GM21390 (cell line): ENCODE results near the gene SULT6B1.

ENCODE experiments used
- ATAC-seq: cut with Tn5 transposase; IDR thresholded peaks from one replicate; pipeline ENCODE4 v1.9.1; 2021; ENCODE audit not compliant: unreplicated experiment

Gene SULT6B1

DNA sequence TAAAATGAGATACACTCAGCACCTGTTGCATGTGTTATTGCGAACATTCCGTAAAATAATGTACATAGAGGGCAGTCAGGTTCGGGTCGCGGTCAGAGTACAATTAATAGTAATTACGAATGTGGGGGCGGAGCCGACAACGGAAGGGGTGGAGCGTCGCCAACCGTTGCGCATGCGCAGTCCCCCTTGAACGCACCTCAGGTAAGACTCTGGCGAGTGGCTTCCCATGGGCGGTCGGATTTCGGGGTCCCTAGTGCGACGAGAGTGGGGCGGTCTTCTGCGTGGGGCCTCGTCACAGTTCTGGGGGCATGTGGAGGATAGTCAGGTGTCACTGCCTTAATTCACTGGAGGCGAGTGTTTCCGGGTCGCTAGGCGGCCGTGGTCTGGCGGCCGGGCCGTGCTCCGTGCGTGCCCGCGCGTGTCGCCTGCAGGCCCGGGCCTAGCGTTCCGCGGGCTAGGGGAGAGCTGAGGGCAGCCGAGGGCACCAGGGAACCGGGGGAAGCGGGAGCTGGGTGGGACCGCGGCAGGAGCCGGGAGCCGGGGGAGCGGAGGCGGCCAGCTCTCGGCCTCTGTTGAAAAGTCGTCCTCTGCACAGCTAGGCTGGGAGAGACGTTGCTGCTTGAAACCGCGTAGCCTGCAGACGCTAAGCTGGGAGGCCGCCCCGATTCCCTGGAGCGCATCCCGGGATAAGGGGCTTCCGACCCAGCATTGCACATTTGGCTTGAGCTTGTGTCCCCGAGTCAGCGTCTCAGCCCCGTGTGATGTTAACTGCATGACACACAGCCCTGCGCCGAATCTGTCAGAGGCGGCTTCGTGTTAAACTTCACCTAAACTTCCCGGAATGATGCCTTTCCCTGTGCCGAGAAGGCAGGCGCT, 8.1 kb upstream of the SULT6B1 start, which contains the start of gene CEBPZOS:
CEBPZOS (plus strand) TSS at position 177 of the 876 bp plus-strand sequence. CDS start 3,209 bp downstream, outside the sequence.
- peak; percentile 78 for ATAC-seq

DNA sequence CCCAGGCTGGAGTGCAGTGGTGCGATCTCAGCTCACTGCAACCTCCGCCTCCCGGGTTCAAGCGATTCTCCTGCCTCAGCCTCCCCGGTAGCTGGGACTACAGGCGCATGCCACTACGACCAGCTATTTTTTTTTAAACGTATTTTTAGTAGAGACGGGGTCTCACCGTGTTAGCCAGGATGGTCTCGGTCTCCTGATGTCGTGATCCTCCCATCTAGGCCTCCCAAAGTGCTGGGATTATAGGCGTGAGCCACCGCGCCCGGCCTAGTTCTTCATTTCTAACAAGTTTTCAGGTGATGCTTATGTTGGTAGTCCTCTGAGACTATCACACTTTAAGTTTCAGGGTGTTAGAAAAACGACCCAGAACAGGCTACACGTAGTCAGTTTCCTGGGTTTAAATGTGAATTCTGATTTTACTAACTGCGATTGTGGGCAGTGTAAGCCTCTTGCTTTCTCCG, 7.4 kb upstream of the SULT6B1 start:
- peak; percentile 3 for ATAC-seq

DNA sequence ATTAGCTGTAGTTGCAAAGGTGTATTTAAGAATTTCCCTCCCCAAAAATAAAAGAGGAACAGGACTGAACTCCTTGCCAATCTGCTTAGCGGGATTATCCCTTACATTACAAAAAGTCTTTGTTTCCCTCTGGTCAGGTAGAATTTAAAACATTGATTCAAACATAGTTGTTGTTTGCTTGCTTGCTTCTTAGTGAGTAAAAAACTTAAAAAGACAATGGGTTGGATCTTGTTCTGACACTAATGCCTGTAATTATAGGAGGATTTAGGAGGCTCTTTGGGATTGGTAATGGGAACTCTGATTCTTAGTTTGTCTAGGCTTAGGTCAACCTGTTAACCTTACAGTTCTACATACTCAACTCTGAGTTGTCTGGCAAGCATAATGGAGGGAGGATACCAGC, 4.1 kb upstream of the SULT6B1 start:
- no peak for ATAC-seq

DNA sequence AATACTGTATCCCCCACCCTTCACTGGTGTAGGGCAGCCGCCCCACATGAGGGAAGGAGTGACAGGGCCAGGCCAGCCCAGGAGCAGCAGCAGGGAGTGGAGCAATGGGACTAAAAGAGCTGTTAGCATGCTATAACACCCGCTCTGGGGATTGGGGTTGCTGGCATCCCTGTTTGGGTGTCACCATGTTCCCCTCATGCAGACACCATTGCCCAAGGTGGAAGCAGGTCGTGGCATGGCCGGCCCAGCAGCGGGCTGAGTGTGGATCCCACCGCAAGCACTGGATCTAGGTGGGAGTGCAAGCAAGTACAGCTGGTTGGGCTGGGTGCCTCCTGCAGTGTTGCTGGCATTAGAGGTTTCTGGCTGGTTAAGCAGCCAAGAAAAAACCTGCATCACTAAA, 3.3 kb upstream of the SULT6B1 start:
- no peak for ATAC-seq

DNA sequence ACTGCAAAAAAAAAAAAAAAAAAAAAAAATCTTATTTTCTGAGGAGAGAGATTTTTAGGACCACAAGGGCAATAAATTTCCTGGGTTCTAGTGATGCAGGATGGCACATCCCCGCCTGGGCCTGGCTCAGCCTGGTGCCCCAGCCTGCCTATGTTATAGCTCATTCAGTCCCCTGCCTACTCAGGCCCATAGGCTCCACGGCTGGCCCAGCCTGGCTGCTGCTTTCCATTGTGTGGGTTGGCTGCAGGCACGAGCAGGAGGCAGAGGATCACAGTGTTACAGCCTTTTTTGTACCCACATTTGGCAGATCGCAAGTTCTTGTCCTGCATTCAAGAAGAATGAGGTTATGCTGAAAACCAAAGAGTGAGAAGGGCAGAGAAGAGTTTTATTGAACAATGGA, 2.8 kb upstream of the SULT6B1 start:
- ATAC-seq, result no peak

DNA sequence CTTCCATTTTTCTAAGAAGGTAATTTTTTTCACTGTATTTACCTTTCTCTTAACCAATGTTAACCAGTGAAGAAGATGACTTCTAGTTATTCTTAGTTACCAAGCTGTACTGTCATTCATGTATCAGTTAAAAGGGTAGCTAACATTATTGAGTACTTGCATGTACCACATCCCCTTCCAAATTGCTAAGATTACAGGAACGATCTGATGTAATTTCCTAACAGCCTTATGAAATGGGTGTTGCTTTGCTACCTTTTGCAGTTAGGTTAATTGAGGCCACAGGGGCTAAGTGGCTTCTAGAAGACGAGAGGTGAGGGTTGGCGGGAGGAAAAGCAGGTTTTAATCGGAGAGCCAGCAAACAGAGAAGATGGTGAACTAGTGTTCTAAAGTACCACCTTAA, 1.8 kb upstream of the SULT6B1 start:
- no peak for ATAC-seq

DNA sequence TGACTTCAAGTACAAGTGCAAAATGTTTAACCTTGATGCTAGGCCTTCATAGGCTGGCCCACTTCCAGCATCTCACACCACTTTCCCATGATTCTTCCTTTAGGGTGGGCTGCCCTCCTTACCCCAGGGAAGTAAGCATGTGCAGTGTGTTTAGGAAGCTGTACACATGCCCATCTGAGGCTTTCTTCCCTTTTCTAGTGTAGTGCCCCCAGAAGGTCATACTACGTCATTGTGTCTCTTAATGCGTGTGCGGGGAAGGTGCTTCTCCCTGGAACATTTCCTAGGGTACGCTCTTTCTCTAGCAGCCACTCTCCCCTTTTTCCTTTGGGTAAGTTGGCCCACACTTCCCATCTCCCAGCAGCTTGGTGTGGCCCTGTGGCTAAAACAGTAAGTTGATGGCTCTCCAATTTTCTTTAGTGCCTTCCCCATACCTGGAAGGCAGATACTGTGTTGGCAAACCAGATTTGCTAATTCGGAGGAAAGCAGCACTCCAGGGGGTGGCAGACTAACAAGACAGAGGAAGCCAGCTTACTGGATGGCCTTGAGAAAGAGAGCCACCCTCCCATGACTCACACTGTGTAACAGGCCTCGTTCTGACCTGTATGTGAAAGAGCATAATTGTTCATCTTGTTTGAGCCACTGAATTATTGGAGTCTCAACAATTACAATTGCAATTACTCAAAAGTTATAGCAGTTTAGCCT, 1.1 kb upstream of the SULT6B1 start:
- ATAC-seq, result no peak

DNA sequence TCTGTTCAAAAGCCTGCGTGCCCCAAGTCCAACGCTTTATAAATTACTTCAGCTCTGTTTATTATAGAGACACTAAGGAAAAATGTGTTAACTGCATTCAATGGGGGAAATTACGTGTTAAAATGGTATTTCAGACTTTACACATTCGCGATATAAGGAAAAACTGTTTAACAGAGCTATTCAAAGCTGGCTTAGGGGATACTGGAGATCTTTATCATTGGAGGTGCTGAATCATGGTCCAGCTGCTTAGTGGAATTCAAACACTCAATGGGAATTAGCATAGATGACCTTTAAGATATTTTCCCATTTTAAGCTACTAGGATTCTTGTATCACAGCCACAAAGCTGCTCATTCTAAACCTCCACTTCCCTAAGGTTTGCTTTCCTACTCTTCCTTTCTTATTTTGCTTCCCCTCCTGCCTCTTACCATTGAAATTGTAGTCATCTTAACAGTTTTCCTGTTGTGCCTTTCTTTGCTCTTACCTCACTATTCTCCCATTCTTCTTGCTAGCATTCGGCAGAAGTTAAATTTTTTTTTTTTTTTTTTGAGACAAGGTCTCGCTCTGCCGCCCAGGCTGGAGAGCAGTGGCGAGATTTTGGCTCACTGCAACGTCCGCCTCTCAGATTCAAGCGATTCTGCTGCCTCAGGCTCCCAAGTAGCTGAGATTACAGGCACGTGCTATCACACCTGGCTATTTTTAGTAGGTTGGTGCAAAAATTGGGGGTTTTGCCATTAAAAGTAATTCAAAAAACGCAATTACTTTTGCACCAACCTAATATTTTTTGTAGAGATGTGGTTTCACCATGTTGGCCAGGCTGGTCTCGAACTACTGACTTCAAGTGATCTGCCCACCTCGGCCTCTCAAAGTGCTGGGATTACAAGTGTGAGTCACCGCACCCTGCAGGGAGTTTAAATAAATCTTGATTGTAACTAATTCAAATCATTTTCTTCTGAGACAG, 6.5 kb downstream of the SULT6B1 start:
- ATAC-seq, result no peak

DNA sequence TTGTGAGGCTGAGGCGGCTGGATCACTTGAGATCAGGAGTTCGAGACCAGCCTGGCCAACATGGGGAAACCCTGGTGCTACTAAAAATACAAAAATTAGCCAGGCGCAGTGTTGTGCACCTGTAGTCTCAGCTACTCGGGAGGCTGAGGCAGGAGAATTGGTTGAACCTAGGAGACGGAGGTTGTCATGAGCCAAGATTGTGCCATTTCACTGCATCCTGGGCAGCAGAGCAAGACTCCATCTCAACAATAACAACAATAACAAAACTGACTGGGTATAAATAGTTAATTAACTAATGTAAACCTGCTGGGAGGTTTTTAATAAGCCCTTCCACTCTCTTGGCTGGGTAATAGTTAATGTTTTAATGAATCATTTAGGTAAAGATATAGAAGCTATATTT, 7.8 kb downstream of the SULT6B1 start:
- ATAC-seq, result no peak

DNA sequence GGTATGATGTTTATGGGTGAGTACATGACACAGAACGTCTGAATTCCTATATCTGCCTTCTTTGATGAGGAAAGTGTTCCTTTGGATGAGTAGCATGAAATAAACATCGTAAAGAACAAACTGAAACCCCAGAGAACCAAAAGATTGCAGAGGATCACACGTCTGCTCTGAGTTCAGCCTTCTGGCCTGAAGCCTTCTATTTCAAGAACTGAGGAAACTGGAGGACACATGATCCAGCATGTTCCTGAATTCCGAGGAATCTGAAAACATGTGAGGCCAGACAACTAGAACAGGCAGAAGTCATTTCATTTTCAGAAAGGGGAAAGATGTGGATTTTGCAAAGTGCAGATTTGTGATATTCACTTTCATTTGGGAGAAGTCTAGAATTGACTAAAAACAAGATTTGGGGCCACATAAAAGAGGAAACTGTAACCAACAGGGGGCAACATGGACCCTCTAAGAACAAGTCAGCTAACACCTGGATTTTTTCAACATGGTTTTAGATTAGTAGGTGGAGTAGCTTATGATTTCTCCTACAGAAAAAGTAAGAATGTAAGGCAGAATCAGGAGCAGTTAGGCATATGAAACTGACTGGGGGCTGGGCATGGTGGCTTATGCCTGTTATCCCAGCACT, 8.3 kb downstream of the SULT6B1 start:
- ATAC-seq, result no peak

DNA sequence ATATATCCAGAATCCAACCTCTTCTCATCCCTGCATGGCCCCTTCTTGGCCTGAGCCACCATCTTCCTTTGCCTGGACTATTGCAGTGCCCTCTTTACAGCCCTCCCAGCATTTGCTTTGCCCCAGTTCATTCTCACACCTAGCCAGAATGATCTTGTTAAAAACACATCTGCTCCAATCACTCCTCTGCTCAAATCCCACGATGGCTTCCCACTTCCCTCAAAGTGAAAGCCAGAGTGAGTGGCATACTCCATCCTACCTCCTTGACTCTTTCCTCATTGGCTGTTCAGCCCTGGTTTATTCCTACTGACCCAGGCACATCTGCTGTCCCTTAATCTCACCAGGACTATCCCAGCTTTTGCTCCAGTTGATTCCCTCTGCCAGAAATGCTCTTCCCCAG, 14.7 kb downstream of the SULT6B1 start:
- no peak for ATAC-seq

DNA sequence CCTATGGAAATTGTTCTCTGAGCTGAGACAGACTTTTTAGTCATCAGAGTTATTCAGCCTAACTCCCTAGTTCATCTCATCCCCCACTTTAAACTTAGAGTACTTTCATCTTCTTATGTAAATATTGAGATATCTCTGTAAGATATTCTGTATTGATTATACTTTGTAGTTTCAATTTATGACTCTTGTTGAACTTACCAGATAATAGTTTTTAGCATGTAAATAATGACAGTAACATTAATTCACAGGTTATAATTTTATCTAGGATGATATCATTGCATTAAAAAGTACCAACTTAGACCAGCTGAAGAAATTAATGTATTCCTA, 16.9 kb downstream of the SULT6B1 start:
- ATAC-seq, result no peak

DNA sequence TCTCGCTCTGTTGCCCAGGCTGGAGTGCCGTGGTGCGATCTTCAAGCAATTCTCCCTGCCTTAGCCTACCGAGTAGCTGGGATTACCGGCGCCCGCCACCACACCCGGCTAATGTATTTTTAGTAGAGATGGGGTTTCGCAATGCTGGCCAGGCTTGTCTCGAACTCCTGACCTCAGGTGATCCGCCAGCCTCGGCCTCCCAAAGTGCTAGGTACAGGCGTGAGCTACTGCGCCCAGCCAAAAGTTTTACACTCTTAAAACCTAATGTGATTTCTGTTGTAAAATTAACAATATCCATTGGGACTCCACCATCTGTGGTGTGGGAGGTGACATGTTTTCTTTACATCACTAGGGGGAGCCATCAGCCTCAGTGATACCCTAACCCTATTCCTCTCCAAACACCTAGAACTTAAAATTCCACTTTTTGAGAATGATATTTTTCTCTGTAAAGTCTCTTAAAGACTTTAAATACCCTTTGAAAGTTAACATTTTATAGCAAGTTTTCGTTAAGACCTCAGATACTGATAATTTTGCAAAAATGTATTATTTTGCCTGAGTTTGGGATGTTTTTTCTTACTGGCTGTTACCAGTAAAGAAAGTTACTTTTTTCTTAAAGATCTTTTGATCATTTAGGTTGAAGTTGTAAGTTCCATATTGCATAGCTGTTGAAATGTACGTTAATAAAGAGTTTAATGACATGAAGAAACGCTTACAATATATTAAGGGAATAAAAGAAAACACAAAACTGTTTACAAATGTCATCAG, 20.1 kb downstream of the SULT6B1 start:
- ATAC-seq, result no peak

DNA sequence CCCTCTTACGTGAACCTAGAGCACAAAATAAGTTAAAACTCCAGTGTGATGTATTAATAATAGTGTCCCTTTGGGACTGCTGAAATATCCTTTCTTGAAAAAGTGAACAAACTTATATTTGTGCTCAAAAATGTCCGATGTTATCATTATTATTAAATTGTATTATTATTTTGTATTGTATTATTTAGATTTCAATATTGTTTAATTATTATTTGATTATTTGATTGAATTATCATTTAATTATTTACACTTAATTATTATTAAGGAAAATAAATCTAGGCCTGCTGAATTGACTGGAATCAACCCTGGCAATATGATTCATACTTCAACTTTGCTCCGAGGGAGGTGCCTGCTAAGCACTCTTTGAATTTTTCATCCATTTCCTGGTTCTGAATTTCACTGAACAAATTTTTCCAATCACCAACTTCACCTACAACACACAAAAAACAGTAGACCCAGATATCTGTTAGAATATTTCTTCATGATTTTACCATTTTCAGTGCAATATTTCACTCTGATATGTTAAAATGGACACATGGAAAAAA, 20.8 kb downstream of the SULT6B1 start:
- no peak for ATAC-seq

DNA sequence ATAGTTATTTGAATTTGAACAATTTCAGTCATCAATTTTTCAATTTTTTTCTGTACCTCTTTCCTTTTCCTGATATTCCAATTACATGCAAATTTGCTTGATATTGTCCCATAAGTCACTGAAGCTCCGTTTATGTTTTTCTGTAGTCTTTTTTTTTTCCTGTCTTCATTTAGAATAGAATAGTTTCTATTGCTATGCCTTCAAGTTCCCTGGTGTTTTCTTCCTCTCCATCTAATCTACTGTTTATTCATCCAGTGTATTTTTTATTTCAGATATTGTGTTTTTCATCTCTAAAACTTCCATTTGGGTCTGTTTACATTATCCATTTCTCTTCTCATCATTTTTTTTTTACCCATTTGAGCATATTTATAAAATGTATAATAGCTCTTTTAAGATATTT, 23.7 kb downstream of the SULT6B1 start:
- no peak for ATAC-seq

DNA sequence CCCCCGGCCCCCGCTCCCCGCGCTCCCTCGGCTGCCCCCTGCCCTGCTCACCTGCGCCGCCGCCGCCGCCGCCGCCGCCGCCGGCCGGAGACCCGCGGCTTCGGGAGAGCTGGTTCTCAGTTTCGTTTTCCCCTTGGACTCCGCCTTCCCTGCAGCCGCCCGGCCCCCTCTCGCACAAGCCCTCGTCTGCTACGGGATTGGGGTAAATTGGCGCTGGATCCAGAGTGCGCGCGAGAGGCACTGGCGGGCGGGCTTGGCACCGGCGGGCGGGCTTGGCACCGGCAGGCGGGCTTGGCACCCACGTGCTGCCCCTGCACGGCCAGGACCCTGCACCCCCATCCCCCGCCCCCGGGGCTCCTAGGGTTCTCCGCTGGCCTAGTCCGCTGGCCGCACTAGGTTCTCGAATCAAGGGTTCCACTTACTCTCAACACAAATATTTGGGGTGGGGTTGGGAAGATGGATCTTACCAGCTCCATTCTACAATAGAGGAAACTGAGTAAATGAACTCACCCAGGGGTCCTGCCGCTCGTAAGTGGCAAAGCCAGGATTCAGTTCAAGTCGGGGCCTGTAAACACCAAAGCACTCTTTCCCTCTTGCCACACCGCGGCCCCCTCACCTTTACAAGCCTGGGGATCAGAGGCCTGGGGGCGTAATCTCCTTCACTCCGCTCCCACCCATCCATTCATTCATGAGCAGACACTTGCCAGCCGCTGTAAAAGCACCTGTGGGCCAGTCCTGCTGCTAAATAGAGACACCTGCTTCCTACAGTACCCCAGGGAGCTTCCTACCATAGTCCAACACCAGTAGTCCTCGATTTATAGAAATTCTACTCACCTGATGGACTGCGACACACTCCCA, 31.4 kb downstream of the SULT6B1 start, which contains the start of gene EIF2AK2:
EIF2AK2 (minus strand) TSS at position 124 of the 858 bp plus-strand sequence. CDS start 9,174 bp downstream, outside the sequence.
- peak; percentile 83 for ATAC-seq

DNA sequence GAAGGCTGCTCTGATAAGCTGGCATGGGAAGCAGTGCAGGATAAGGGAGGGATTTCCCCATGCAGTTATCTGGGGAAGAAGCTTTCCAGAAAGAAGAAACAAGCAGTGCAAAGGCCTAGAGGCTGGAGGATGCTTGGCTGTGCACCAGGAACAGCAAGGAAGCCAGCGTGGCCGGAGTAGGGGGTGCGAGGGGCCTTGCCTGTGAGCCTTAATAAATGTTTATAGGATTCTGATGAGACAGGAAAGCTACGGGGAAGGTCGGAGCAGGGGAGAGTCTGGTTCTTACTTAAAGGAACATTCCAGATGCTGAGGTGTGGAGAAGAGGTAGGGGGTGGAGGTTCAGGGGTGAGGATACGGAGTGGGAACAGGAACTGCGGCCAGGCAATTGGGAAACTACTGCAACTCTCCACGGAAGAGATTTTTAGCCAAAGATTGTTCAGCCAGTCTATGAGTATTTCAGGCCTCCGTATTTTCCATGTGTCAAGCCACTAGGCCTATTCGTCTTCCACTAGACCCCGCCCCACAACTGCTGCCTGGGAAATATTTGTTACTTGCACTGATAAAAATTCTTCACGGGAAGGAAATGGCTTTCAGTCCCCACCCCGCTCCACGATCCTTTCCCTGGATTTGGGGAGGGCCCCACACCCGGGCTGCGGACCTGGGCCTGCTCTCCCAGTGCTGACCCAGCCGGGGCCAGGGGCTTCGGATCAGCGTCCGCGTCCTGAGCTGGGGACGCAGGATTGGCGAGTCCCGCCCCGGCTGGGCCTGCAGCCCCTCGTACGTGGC, 32.2 kb downstream of the SULT6B1 start:
- ATAC-seq, result peak; percentile 18

DNA sequence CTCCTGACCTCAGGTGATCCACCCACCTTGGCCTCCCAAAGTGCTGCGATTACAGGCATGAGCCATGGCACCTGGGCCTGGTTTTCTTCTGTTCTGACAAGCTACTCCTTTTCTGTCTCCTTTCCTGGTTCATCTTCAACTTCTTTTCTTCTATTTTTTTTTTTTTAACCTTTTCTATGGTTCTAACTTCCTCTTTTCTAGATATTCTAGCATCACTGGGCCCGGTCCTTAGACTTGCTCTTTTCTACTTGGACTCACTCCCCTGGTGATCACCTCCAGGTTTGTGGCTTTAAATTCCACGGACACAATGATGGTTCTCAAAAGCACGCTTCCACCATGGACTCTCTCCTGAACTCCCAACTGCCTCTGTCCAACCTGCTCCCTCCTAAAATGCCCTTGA, 33.7 kb downstream of the SULT6B1 start:
- ATAC-seq, result no peak
